ENCODE data around the gene PAX5. TPM values are rescaled to one million over a fixed set of nuclear protein-coding genes. Genes with fewer than 3 reads are reported as not detected.

PAX5 gene
- polyA plus RNA-seq, 3 donors, result 0.03 to 0.15 TPM; not detected in 1

- H3K36me3 ChIP-seq (replicated peaks in 1 of 2; ENCODE audit: control insufficient read depth in 1 of 2, insufficient read depth in 2 of 2, low read length in 2 of 2), result no peaks in the 10 kb centered on the region
- H2AFZ ChIP-seq (ENCODE audit: insufficient read depth, low read depth, low read length, poor library complexity, severe bottlenecking), result no peak overlapping the region
- no peak overlapping the region for H3K4me3 ChIP-seq (replicated peaks in 1 of 3; ENCODE audit: low read depth in 2 of 3, low read length in 3 of 3)
- no peak overlapping the region for H3K27ac ChIP-seq (ENCODE audit: low read depth in 1 of 2, low read length in 2 of 2)
- H3K4me1 ChIP-seq (ENCODE audit: control insufficient read depth in 1 of 2, insufficient read depth in 2 of 2, low read length in 2 of 2), result no peaks in the 10 kb centered on the region
- Mint-ChIP-seq H3K27ac (no peak overlapping the region), H3K4me3 (no peak overlapping the region), H3K36me3 (no peaks in the 10 kb centered on the region), H3K9me3 (peaks cover 0 to 6% (median 1%) of the 10 kb centered on the region in 7 donors), H3K27me3 (ENCODE audit: low read depth in 3 of 3) (peaks cover 7 to 15% (median 8%) of the 10 kb centered on the region in 3 donors), H3K4me1 (no peaks in the 10 kb centered on the region)
- DNase-seq, result no peak
- H3K4me2 ChIP-seq (replicated peaks; ENCODE audit: extremely low read depth, low read length, poor library complexity, severe bottlenecking), result no peak overlapping the region
- intact Hi-C loops (cut with micrococcal nuclease), result no loop called here
- H3K9me3 ChIP-seq (replicated peaks in 1 of 2; ENCODE audit: control insufficient read depth in 1 of 2, insufficient read depth in 1 of 2, low read length in 2 of 2), result no peaks in the 10 kb centered on the region
- no peak for TF ChIP-seq CTCF (IDR thresholded peaks at IDR 0.05)
- WGBS (ENCODE audit: insufficient coverage), result 100% methylated on average over 2 of the region's 5 CpGs
- no peaks in the 10 kb centered on the region for H3K27me3 ChIP-seq (ENCODE audit: control insufficient read depth in 2 of 2, insufficient read depth in 2 of 2, low read length in 2 of 2)
- no peak overlapping the region for H3K9ac ChIP-seq (ENCODE audit: insufficient read depth, low read length, poor library complexity, severe bottlenecking)
- H4K20me1 ChIP-seq (ENCODE audit: insufficient read depth, low read length), result no peaks in the 10 kb centered on the region
- no peaks in the 10 kb centered on the region for H3K79me2 ChIP-seq (ENCODE audit: insufficient read depth, low read length)
Observed at GRCh38 chr9:36922548-36922947, 111.5 kb downstream of the PAX5 start.

GRCh38 chr9:36914212-36914577, 119.9 kb downstream of the PAX5 start:
- no peak overlapping the region for H3K4me2 ChIP-seq (replicated peaks; ENCODE audit: extremely low read depth, low read length, poor library complexity, severe bottlenecking)
- Mint-ChIP-seq H3K27me3 (ENCODE audit: low read depth in 3 of 3) (peaks cover 8 to 16% (median 14%) of the 10 kb centered on the region in 3 donors), H3K4me1 (no peaks in the 10 kb centered on the region), H3K4me3 (no peak overlapping the region), H3K27ac (no peak overlapping the region), H3K36me3 (no peaks in the 10 kb centered on the region), H3K9me3 (peaks cover 0 to 6% (median 2%) of the 10 kb centered on the region in 7 donors)
- H2AFZ ChIP-seq (ENCODE audit: insufficient read depth, low read depth, low read length, poor library complexity, severe bottlenecking), result no peak overlapping the region
- no peaks in the 10 kb centered on the region for H3K36me3 ChIP-seq (replicated peaks in 1 of 2; ENCODE audit: control insufficient read depth in 1 of 2, insufficient read depth in 2 of 2, low read length in 2 of 2)
- H3K27me3 ChIP-seq (ENCODE audit: control insufficient read depth in 2 of 2, insufficient read depth in 2 of 2, low read length in 2 of 2), result no peaks in the 10 kb centered on the region
- no peaks in the 10 kb centered on the region for H3K79me2 ChIP-seq (ENCODE audit: insufficient read depth, low read length)
- H3K4me3 ChIP-seq (replicated peaks in 1 of 3; ENCODE audit: low read depth in 2 of 3, low read length in 3 of 3), result no peak overlapping the region
- no peak for TF ChIP-seq CTCF (IDR thresholded peaks at IDR 0.05)
- intact Hi-C loops (cut with micrococcal nuclease), result no loop called here
- no peaks in the 10 kb centered on the region for H4K20me1 ChIP-seq (ENCODE audit: insufficient read depth, low read length)
- no peak for DNase-seq
- H3K9me3 ChIP-seq (replicated peaks in 1 of 2; ENCODE audit: control insufficient read depth in 1 of 2, insufficient read depth in 1 of 2, low read length in 2 of 2), result no peaks in the 10 kb centered on the region
- H3K4me1 ChIP-seq (ENCODE audit: control insufficient read depth in 1 of 2, insufficient read depth in 2 of 2, low read length in 2 of 2), result no peaks in the 10 kb centered on the region
- H3K9ac ChIP-seq (ENCODE audit: insufficient read depth, low read length, poor library complexity, severe bottlenecking), result no peak overlapping the region
- H3K27ac ChIP-seq (ENCODE audit: low read depth in 1 of 2, low read length in 2 of 2), result no peak overlapping the region
- WGBS (ENCODE audit: insufficient coverage), result no CpG with 5 or more reads among the region's 3 CpGs
